Omental fat pad (tissue), 4 donors: ENCODE measurements around the gene SPACA7. TPM values are rescaled to one million over a fixed set of nuclear protein-coding genes. Genes with fewer than 3 reads are reported as not detected.

ENCODE experiments used
- ATAC-seq: fragments of 150-250 bp; one replicate; pipeline ENCODE4 v1.9.1; 2016; ENCODE audit warnings: mild to moderate bottlenecking, moderate library complexity; ENCODE audit not compliant: low FRiP score
- DNase-seq: peaks from one replicate; pipeline ENCODE4 v3.0.0-alpha.2; 2019; ENCODE audit warnings: low spot score
- CTCF ChIP-seq, 3 donors: fragments of 450-650 bp; IDR thresholded peaks; one replicate each; pipeline ENCODE4 v1.5.1; 2016 to 2017; ENCODE audit warnings: antibody characterized with exemption in 3 of 3, mild to moderate bottlenecking in 3 of 3, moderate library complexity in 2 of 3
- total RNA-seq, 4 donors: library from RNA; depleted of rRNA; stranded (reverse); fragments of >200 nt; gene quantifications; one replicate each; pipeline ENCODE4 v1.1.0, GENCODE V29; 2016

Gene SPACA7
- total RNA-seq, 4 donors from 2014 or later = not detected

- TF ChIP-seq CTCF (IDR thresholded peaks at IDR 0.05) = no peak
- no peak for DNase-seq
- no peak for ATAC-seq
Measured at GRCh38 chr13:112475889-112476288, 99.7 kb downstream of the SPACA7 start.

- TF ChIP-seq CTCF (IDR thresholded peaks at IDR 0.05) = no peak
- DNase-seq (no peak), ATAC-seq (no peak)
Measured at GRCh38 chr13:112477070-112477619, 101.0 kb downstream of the SPACA7 start.

GRCh38 chr13:112479389-112479788 lies 103.2 kb downstream of the SPACA7 start:
- DNase-seq = no peak
- no peak for ATAC-seq
- no peak for TF ChIP-seq CTCF (IDR thresholded peaks at IDR 0.05)

- DNase-seq = no peak
- ATAC-seq = no peak
- no peak for TF ChIP-seq CTCF (IDR thresholded peaks at IDR 0.05)
Measured at GRCh38 chr13:112481458-112481857, 105.3 kb downstream of the SPACA7 start.

GRCh38 chr13:112483299-112483698 lies 107.1 kb downstream of the SPACA7 start:
- no peak for TF ChIP-seq CTCF (IDR thresholded peaks at IDR 0.05)
- no peak for ATAC-seq
- no peak for DNase-seq

Other genes starting within 250 kb of the SPACA7 start
- 10 to 100 TPM; 18.4 to 39.4 (median 27.4) TPM for gene TUBGCP3, start 211.8 kb downstream of the SPACA7 start, total RNA-seq